HepG2 (cell line): ENCODE results near the gene MRS2.

Experiments
- CEBPG ChIP-seq: IDR thresholded peaks from 2 replicates; pipeline ENCODE4 v1.6.1; 2016
- ETV6 ChIP-seq: sonication (generic); formaldehyde crosslinking; conservative IDR thresholded peaks from 2 replicates; pipeline ENCODE4 v1.4.0; 2020; ENCODE audit warnings: missing genetic modification reagents
- GABPA ChIP-seq, 2 experiments: IDR thresholded peaks; 2 replicates each; pipeline ENCODE4 v1.6.1; 2011 to 2016; ENCODE audit warnings: low read depth in 2 of 2, low read length in 1 of 2, missing biosample characterization in 1 of 2, missing genetic modification characterization in 1 of 2
- HBP1 ChIP-seq: IDR thresholded peaks from 2 replicates; pipeline ENCODE4 v1.6.1; 2016; ENCODE audit warnings: low read depth, control low read depth
- HINFP ChIP-seq: sonication (generic); formaldehyde crosslinking; IDR thresholded peaks from 2 replicates; pipeline ENCODE4 v1.4.0; 2020; ENCODE audit warnings: low read depth, mild to moderate bottlenecking, missing genetic modification reagents
- POLR2AphosphoS5 ChIP-seq: IDR thresholded peaks from 2 replicates; pipeline ENCODE4 v1.6.1; 2012; ENCODE audit warnings: low read depth, low read length
- RELA ChIP-seq: sonication (generic); formaldehyde crosslinking; IDR thresholded peaks from 2 replicates; pipeline ENCODE4 v1.4.0; 2020; ENCODE audit warnings: missing genetic modification reagents
- RFX5 ChIP-seq: IDR thresholded peaks from 2 replicates; pipeline ENCODE4 v1.6.1; 2011; ENCODE audit warnings: low read depth, low read length, improper control_type of control experiment
- SAFB2 ChIP-seq: sonication (generic); formaldehyde crosslinking; IDR thresholded peaks from 2 replicates; pipeline ENCODE4 v1.5.1; 2020; ENCODE audit warnings: missing genetic modification reagents, low read depth, mild to moderate bottlenecking, borderline replicate concordance
- ZZZ3 ChIP-seq: sonication (generic); formaldehyde crosslinking; IDR thresholded peaks from 2 replicates; pipeline ENCODE4 v1.4.0; 2020; ENCODE audit warnings: missing genetic modification reagents, mild to moderate bottlenecking, borderline replicate concordance
- TF ChIP-seq, protein P1 (sequence below): sonication (generic); formaldehyde crosslinking; IDR thresholded peaks from 2 replicates; pipeline ENCODE4 v1.5.0; 2020; ENCODE audit warnings: mild to moderate bottlenecking, missing genetic modification reagents, moderate library complexity

DNA sequence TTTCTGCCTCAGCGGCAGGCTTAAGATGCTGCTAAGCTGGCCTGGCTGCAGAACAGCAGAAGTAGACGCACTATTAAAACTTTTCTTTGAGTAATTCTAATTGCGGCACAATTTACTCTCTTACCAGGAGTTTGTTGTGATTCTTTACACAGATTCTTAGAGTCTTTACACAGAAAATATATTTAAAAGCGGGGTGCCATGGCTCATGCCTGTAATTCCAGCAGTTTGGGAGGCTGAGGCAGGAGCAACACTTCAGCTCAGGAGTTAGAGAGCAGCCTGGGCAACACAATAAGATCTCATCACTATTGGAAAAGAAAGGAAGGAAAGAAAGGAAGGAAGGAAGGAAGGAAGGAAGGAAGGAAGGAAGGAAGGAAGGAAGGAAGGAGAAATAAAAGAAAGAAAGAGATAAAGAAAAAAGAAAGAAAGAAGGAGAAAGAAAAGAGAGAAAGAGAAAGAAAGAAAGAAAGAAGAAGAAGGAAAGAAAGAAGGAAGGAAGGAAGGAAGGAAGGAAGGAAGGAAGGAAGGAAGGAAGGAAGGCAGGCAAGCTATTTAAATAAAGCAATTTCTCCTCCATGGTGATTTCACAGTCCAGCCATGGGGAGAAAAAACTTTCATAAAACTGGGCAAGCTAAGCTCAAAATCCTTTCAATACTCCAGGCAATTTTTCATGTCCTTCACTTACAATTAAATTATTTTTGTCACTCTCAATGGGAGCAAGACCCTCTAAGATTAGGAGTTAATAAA, 21.1 kb upstream of the MRS2 start:
- TF ChIP-seq RFX5, result no peak
- no peak for TF ChIP-seq ZZZ3 (CRISPR knock-in tag)
- TF ChIP-seq CEBPG, result no peak
- no peak for TF ChIP-seq HINFP (CRISPR knock-in tag)
- TF ChIP-seq RELA, result no peak
- TF ChIP-seq, protein P1, sequence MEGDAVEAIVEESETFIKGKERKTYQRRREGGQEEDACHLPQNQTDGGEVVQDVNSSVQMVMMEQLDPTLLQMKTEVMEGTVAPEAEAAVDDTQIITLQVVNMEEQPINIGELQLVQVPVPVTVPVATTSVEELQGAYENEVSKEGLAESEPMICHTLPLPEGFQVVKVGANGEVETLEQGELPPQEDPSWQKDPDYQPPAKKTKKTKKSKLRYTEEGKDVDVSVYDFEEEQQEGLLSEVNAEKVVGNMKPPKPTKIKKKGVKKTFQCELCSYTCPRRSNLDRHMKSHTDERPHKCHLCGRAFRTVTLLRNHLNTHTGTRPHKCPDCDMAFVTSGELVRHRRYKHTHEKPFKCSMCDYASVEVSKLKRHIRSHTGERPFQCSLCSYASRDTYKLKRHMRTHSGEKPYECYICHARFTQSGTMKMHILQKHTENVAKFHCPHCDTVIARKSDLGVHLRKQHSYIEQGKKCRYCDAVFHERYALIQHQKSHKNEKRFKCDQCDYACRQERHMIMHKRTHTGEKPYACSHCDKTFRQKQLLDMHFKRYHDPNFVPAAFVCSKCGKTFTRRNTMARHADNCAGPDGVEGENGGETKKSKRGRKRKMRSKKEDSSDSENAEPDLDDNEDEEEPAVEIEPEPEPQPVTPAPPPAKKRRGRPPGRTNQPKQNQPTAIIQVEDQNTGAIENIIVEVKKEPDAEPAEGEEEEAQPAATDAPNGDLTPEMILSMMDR (CRISPR knock-in tag), result no peak
- no peak for TF ChIP-seq POLR2AphosphoS5
- TF ChIP-seq GABPA (IDR thresholded peaks at IDR 0.05; ENCODE audit: low read depth, low read length), result no peak
- TF ChIP-seq GABPA (CRISPR knock-in tag; IDR thresholded peaks at IDR 0.05; ENCODE audit: low read depth), result no peak
- no peak for TF ChIP-seq SAFB2 (CRISPR knock-in tag)
- TF ChIP-seq HBP1 (CRISPR knock-in tag), result no peak
- TF ChIP-seq ETV6, result no peak
